Astrocyte of the spinal cord (primary cell): ENCODE data around the gene KLHL3.

Experiments
- DNase-seq: peaks from one replicate; pipeline ENCODE4 v3.0.0; 2011; ENCODE audit warnings: low read depth, low spot score
- H3K4me3 ChIP-seq: 2 replicates; pipeline ENCODE4 v1.5.1; 2011; ENCODE audit warnings: low read depth, mild to moderate bottlenecking, low read length, moderate library complexity
- CTCF ChIP-seq: IDR thresholded peaks from 2 replicates; pipeline ENCODE4 v1.5.1; 2012; ENCODE audit warnings: low read depth, mild to moderate bottlenecking, low read length, inconsistent platforms
- in situ Hi-C: cut with HindIII; loops from 2 replicates; pipeline ENCODE4 v1.10.0; 2017; ENCODE audit warnings: low sequenced_read_pairs

The KLHL3 gene

GRCh38 chr5:137760719-137761516 is 25.0 kb upstream of the KLHL3 start:
- H3K4me3 ChIP-seq = no peak overlapping the region
- DNase-seq = no peak
- no peak for TF ChIP-seq CTCF
- in situ Hi-C loops = no loop called here

GRCh38 chr5:137760294-137760693 is 24.4 kb upstream of the KLHL3 start:
- H3K4me3 ChIP-seq = no peak overlapping the region
- in situ Hi-C loops = no loop called here
- DNase-seq = no peak
- TF ChIP-seq CTCF = no peak

GRCh38 chr5:137758715-137759306 is 22.9 kb upstream of the KLHL3 start:
- no peak for DNase-seq
- H3K4me3 ChIP-seq = no peak overlapping the region
- no peak for TF ChIP-seq CTCF
- in situ Hi-C loops = no loop called here

GRCh38 chr5:137758121-137758520 is 22.2 kb upstream of the KLHL3 start:
- no peak overlapping the region for H3K4me3 ChIP-seq
- TF ChIP-seq CTCF = no peak
- in situ Hi-C loops = no loop called here
- DNase-seq = no peak

GRCh38 chr5:137757634-137758033 is 21.7 kb upstream of the KLHL3 start:
- no peak for TF ChIP-seq CTCF
- in situ Hi-C loops = no loop called here
- H3K4me3 ChIP-seq = no peak overlapping the region
- no peak for DNase-seq

GRCh38 chr5:137754961-137755762 is 19.3 kb upstream of the KLHL3 start:
- no peak for DNase-seq
- peak overlapping the region; percentile 93 for H3K4me3 ChIP-seq
- in situ Hi-C loops = no loop called here
- no peak for TF ChIP-seq CTCF
